ENCODE measurements around the gene GSS.
A peak's percentile ranks its signal among the peaks of the same experiment; 100 is the strongest.
"Not testable (repeated sequence)": the region's sequence is repeated elsewhere in the genome, so short reads cannot be mapped to it uniquely, and the experiment has no call there.

Gene GSS

DNA sequence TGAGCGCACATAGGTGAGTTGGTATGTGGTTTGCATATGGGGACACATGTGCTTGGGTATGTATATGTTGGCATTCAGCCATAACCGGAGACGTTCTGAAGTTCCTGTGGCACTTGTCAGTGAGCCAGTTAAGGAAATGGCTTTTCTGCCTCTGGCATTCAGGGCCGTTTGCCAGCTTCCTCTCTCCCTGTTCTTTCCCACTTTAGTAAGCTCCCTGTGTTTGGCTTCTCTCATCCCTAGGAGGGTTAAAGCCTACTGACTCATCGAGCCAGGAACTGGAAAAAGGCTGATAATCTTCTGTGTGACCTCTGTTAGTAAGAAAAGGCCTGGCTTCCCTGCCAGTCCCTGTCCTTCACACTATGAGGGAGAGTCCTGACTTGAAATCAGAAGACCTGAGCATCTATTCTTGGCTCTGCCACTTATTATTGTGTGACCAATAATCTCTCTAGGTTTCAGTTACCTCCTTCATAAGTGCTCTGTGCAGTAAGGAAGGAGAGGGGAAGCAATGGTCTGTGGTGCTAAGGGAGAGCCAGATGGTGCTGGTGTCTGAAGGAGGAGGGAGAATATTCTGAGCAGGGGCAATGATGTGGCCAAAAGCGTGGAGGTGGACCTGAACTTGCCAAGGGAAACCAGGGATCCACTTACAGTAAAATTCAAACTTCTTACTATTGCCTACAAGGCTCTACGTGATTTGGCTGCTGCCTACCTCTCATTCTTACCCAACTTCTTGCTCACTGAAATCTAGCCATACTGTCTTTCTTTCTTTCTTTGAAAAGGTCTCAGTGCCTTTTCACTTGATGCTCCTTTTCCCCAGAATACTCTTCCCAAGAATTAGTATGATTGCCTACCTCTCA is 47.8 kb downstream of the GSS start:
- DNase-seq (ENCODE audit: low read depth): peak; percentile 50
- TF ChIP-seq, protein P1, sequence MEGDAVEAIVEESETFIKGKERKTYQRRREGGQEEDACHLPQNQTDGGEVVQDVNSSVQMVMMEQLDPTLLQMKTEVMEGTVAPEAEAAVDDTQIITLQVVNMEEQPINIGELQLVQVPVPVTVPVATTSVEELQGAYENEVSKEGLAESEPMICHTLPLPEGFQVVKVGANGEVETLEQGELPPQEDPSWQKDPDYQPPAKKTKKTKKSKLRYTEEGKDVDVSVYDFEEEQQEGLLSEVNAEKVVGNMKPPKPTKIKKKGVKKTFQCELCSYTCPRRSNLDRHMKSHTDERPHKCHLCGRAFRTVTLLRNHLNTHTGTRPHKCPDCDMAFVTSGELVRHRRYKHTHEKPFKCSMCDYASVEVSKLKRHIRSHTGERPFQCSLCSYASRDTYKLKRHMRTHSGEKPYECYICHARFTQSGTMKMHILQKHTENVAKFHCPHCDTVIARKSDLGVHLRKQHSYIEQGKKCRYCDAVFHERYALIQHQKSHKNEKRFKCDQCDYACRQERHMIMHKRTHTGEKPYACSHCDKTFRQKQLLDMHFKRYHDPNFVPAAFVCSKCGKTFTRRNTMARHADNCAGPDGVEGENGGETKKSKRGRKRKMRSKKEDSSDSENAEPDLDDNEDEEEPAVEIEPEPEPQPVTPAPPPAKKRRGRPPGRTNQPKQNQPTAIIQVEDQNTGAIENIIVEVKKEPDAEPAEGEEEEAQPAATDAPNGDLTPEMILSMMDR (IDR thresholded peaks at IDR 0.05; ENCODE audit: control insufficient read depth, insufficient read depth, low read depth, low read length, missing control alignments): no peak
- no peak overlapping the region for H3K4me3 ChIP-seq (ENCODE audit: control insufficient read depth, low read depth, low read length)

DNA sequence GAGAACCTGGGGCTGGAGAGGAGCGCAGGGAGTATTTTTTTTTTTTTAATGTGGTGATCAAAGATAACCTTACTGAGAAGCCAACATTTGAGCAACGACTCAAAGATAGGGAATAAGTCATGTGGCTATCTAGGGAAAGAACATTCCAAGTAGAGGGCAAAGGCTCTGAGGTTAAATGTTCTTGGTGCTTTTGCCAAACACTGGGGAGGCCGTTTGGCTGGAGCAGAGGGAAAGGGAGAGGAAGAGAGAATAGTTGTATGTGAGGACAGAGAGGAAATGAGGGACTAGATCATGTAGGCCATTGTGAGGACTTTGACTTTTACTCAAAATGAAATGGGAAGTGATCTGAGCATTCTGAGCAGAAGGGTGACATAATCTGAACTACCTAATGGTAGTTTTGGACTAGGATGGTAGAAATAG is 51.4 kb downstream of the GSS start:
- no peak overlapping the region for H3K4me3 ChIP-seq (ENCODE audit: control insufficient read depth, low read depth, low read length)
- TF ChIP-seq, protein P1 (IDR thresholded peaks at IDR 0.05; ENCODE audit: control insufficient read depth, insufficient read depth, low read depth, low read length, missing control alignments): no peak
- DNase-seq (ENCODE audit: low read depth): no peak

DNA sequence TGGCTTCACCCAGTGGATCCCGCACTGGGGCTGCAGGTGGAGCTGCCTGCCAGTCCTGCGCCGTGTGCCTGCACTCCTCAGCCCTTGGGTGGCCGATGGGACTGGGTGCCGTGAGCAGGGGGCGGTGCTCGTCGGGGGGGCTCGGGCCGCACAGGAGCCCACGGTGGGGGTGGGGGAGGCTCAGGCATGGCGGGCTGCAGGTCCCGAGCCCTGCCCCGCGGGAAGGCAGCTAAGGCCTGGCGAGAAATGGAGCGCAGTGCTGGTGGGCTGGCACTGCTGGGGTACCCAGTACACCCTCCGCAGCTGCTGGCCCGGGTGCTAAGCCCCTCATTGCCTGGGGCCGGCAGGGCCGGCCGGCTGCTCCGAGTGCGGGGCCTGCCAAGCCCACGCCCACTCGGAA is 56.9 kb downstream of the GSS start:
- not testable (repeated sequence) for H3K4me3 ChIP-seq (ENCODE audit: control insufficient read depth, low read depth, low read length); DNase-seq (ENCODE audit: low read depth)

DNA sequence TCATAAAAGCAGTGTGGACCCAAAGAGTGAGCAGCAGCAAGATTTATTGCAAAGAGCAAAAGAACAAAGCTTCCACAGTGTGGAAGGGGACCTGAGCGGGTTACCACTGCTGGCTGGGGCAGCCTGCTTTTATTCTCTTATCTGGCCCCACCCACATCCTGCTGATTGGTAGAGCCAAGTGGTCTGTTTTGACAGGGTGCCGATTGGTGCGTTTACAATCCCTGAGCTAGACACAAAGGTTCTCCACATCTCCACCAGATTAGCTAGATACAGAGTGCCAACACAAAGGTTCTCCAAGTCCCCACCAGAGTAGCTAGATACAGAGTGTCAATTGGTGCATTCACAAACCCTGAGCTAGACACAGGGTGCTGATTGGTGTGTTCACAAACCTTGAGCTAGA is 57.5 kb downstream of the GSS start:
- not testable (repeated sequence) for DNase-seq (ENCODE audit: low read depth); H3K4me3 ChIP-seq (ENCODE audit: control insufficient read depth, low read depth, low read length)

DNA sequence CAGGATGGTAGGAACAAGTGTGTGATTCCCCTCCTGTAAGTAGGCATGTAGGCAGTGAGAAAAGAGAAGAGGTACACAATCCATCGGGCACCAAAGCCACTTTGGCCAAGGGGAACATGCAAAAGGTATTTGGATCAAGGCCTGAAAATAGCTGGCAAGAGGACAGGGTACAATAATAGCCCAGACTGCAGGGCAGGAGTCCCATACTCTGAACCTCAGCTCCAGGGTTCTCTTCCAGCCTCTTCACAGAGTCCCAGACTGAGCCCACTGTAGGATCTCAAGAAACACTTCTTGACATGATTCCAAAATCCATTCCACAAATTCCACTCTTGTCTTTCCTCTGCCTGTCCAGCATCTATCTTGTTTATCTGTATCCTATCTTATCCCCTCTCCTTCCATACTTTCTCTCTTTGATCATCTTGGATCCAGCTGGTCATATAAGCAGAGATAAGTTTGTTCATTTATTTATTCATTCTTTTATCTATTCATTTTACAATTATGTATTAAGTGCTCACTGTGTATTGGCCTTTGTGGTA is 59.5 kb downstream of the GSS start:
- TF ChIP-seq, protein P1 (IDR thresholded peaks at IDR 0.05; ENCODE audit: control insufficient read depth, insufficient read depth, low read depth, low read length, missing control alignments): no peak
- no peak for DNase-seq (ENCODE audit: low read depth)

DNA sequence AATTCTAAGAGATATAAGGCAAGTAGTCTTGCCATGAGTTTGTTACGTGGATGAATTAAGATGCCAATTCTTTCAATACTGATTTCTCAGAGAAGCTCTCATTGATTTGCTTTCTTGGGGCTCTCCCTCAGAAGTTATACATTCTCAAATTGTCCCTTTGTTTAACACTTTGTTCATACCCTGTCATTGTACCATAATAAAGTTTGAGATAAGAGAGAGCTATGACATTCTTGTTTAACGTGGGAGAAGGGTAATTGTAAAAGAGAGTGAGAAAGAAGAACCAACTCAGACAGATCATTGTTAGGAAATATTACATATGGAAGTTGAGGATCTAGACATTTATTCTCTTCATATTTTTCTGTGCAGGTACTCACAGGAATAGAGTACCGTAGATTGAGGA is 60.1 kb downstream of the GSS start:
- DNase-seq (ENCODE audit: low read depth): no peak
- TF ChIP-seq, protein P1 (IDR thresholded peaks at IDR 0.05; ENCODE audit: control insufficient read depth, insufficient read depth, low read depth, low read length, missing control alignments): no peak
- H3K4me3 ChIP-seq (ENCODE audit: control insufficient read depth, low read depth, low read length): no peak overlapping the region

More for the DNA sequence above, 59.5 kb downstream of the GSS start:
- no peak overlapping the region for H3K4me3 ChIP-seq (ENCODE audit: control insufficient read depth, low read depth, low read length)

DNA sequence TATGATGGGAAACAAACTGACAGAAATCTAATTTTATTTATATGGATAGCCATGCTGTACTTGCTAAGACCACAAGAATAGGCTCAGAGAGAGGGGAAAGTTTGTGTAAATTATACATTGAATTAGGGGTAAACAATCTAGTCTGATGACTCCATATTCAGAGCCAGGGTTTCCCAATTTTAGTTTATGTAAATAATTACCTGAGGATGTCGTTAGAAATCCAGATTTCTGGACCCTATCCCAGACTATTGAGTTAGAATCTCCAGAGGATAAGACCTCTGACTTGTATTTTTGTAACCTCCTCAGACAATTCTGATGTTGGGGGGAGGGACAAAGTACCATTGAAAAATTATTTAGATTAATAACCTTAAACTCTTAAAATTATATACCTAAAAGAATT is 60.9 kb downstream of the GSS start:
- TF ChIP-seq, protein P1 (IDR thresholded peaks at IDR 0.05; ENCODE audit: control insufficient read depth, insufficient read depth, low read depth, low read length, missing control alignments): no peak
- no peak for DNase-seq (ENCODE audit: low read depth)
- H3K4me3 ChIP-seq (ENCODE audit: control insufficient read depth, low read depth, low read length): no peak overlapping the region

Data from AG09309 (cell line).